SU-DHL-6 (cell line): ENCODE data around the gene RAB14.

Source experiments
- CTCF ChIP-seq: fragments of 200-600 bp; sonication (generic); IDR thresholded peaks from one replicate; pipeline ENCODE4 v1.5.1; 2017; ENCODE audit warnings: antibody characterized with exemption, mild to moderate bottlenecking, low read length, moderate library complexity; ENCODE audit not compliant: insufficient read depth, poor library complexity, severe bottlenecking
- EZH2phosphoT487 ChIP-seq: fragments of 200-600 bp; sonication (generic), shearing (Covaris generic); conservative IDR thresholded peaks from 2 replicates; pipeline ENCODE4 v1.6.1; 2018; ENCODE audit warnings: mild to moderate bottlenecking, antibody characterized with exemption, low read length, moderate library complexity, mixed read lengths

DNA sequence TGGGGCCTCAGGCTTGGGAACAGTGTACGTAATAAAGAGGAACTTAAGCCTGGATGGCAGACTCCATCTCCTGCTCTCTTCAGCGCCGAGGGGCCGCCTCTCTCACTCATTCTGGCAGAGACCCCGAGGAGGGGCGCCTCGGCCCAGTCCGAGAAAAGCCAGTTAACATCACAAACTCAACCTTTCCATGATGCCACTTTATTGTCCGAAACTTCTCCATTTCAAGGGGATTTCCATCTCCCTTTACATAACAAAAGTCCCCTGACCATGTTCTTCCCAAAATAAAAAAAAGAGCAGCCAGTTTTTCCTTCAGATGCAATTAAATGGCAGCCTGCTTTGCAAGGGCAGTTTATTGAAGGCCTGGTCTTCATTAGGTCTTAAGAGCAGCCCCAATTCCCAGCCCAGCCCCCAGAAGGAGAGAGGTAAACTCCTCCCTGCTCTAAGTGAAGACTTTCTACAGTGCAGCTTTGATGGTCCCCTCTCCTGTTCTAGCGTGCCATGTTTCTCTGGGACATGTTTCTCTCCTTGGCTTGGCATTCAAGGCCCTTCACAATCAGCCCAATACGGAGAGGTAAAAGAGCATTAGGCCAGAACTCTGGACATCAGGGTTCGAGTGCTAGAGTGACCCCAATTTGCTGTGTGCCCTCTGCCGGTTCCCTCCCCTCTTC, 19.5 kb upstream of the RAB14 start:
- TF ChIP-seq CTCF (no peak), EZH2phosphoT487 (no peak)
